GM18519 (cell line): ENCODE results near the gene NUP153.
"Not testable (repeated sequence)": the region's sequence is repeated elsewhere in the genome, so short reads cannot be mapped to it uniquely, and the experiment has no call there.

Source experiments
- ATAC-seq: cut with Tn5 transposase; IDR thresholded peaks from one replicate; pipeline ENCODE4 v1.9.1; 2021; ENCODE audit warnings: mild to moderate bottlenecking, moderate library complexity; ENCODE audit not compliant: unreplicated experiment, low FRiP score

The NUP153 gene

GRCh38 chr6:17714879-17715851 lies 8.4 kb upstream of the NUP153 start:
- peak; percentile 75 for ATAC-seq

- ATAC-seq: no peak
Observed at GRCh38 chr6:17714177-17714576, 7.5 kb upstream of the NUP153 start.

- ATAC-seq: no peak
Observed at GRCh38 chr6:17712576-17712975, 5.9 kb upstream of the NUP153 start.

GRCh38 chr6:17710331-17710730 lies 3.6 kb upstream of the NUP153 start:
- no peak for ATAC-seq

- no peak for ATAC-seq
Observed at GRCh38 chr6:17709476-17709875, 2.8 kb upstream of the NUP153 start.

- ATAC-seq: not testable (repeated sequence)
Observed at GRCh38 chr6:17708035-17708434, 1.3 kb upstream of the NUP153 start.

- ATAC-seq: no peak
Observed at GRCh38 chr6:17707371-17707651, 586 bp upstream of the NUP153 start.

GRCh38 chr6:17705778-17706579 lies 746 bp downstream of the NUP153 start:
- ATAC-seq: peak; percentile 58

- no peak for ATAC-seq
Observed at GRCh38 chr6:17705428-17705777, 1.3 kb downstream of the NUP153 start.

GRCh38 chr6:17703256-17703694 lies 3.5 kb downstream of the NUP153 start:
- no peak for ATAC-seq

GRCh38 chr6:17700421-17701416 lies 6.0 kb downstream of the NUP153 start:
- no peak for ATAC-seq

- ATAC-seq: no peak
Observed at GRCh38 chr6:17691925-17692538, 14.7 kb downstream of the NUP153 start.

- no peak for ATAC-seq
Observed at GRCh38 chr6:17688481-17688880, 18.2 kb downstream of the NUP153 start.

- no peak for ATAC-seq
Observed at GRCh38 chr6:17687136-17687535, 19.6 kb downstream of the NUP153 start.

GRCh38 chr6:17684134-17684533 lies 22.6 kb downstream of the NUP153 start:
- ATAC-seq: no peak

- ATAC-seq: no peak
Observed at GRCh38 chr6:17683428-17683827, 23.3 kb downstream of the NUP153 start.

- no peak for ATAC-seq
Observed at GRCh38 chr6:17679726-17680125, 27.0 kb downstream of the NUP153 start.

GRCh38 chr6:17677602-17678001 lies 29.1 kb downstream of the NUP153 start:
- ATAC-seq: no peak

GRCh38 chr6:17673543-17674254 lies 33.0 kb downstream of the NUP153 start:
- no peak for ATAC-seq
